ENCODE data around the gene C15orf61.

The C15orf61 gene

GRCh38 chr15:67533873-67534272, 12.9 kb downstream of the C15orf61 start:
- no peak overlapping the region for H3K27ac ChIP-seq (ENCODE audit: low read depth, low read length)

GRCh38 chr15:67534360-67534759, 13.4 kb downstream of the C15orf61 start:
- Histone ChIP-seq H3K4me3 (ENCODE audit: low read depth in 1 of 5, low read length in 5 of 5) (no peak overlapping the region), H3K4me1 (ENCODE audit: control insufficient read depth in 5 of 5, insufficient read depth in 5 of 5, low read length in 5 of 5) (no peaks in the 10 kb centered on the region), H3K9ac (ENCODE audit: low read length in 5 of 5) (no peak overlapping the region), H3K27ac (ENCODE audit: low read depth, low read length) (no peak overlapping the region), H3K9me3 (ENCODE audit: control insufficient read depth in 5 of 5, low read length in 5 of 5) (no peaks in the 10 kb centered on the region), H3K36me3 (ENCODE audit: control insufficient read depth in 5 of 5, insufficient read depth in 5 of 5, low read length in 5 of 5) (no peaks in the 10 kb centered on the region), H3K27me3 (ENCODE audit: control insufficient read depth in 5 of 5, insufficient read depth in 4 of 5, low read length in 5 of 5) (no peaks in the 10 kb centered on the region)

More at GRCh38 chr15:67533873-67534272, 12.9 kb downstream of the C15orf61 start:
- H3K36me3 ChIP-seq (ENCODE audit: control insufficient read depth in 5 of 5, insufficient read depth in 5 of 5, low read length in 5 of 5) = no peaks in the 10 kb centered on the region
- no peaks in the 10 kb centered on the region for H3K4me1 ChIP-seq (ENCODE audit: control insufficient read depth in 5 of 5, insufficient read depth in 5 of 5, low read length in 5 of 5)
- H3K9me3 ChIP-seq (ENCODE audit: control insufficient read depth in 5 of 5, low read length in 5 of 5) = no peaks in the 10 kb centered on the region
- H3K27me3 ChIP-seq (ENCODE audit: control insufficient read depth in 5 of 5, insufficient read depth in 4 of 5, low read length in 5 of 5) = no peaks in the 10 kb centered on the region
- H3K9ac ChIP-seq (ENCODE audit: low read length in 5 of 5) = no peak overlapping the region
- no peak overlapping the region for H3K4me3 ChIP-seq (ENCODE audit: low read depth in 1 of 5, low read length in 5 of 5)

- Histone ChIP-seq H3K9ac (ENCODE audit: low read length in 5 of 5) (no peak overlapping the region), H3K4me3 (ENCODE audit: low read depth in 1 of 5, low read length in 5 of 5) (no peak overlapping the region), H3K36me3 (ENCODE audit: control insufficient read depth in 5 of 5, insufficient read depth in 5 of 5, low read length in 5 of 5) (no peaks in the 10 kb centered on the region), H3K27ac (ENCODE audit: low read depth, low read length) (no peak overlapping the region), H3K4me1 (ENCODE audit: control insufficient read depth in 5 of 5, insufficient read depth in 5 of 5, low read length in 5 of 5) (peaks cover 0 to 8% (median 4%) of the 10 kb centered on the region in 5 donors), H3K9me3 (ENCODE audit: control insufficient read depth in 5 of 5, low read length in 5 of 5) (no peaks in the 10 kb centered on the region), H3K27me3 (ENCODE audit: control insufficient read depth in 5 of 5, insufficient read depth in 4 of 5, low read length in 5 of 5) (no peaks in the 10 kb centered on the region)
These were observed 16.8 kb downstream of the C15orf61 start for GRCh38 chr15:67537771-67538170.

- Histone ChIP-seq H3K36me3 (ENCODE audit: control insufficient read depth in 5 of 5, insufficient read depth in 5 of 5, low read length in 5 of 5) (peaks cover 0 to 12% (median 8%) of the 10 kb centered on the region in 5 donors), H3K27me3 (ENCODE audit: control insufficient read depth in 5 of 5, insufficient read depth in 4 of 5, low read length in 5 of 5) (no peaks in the 10 kb centered on the region), H3K27ac (ENCODE audit: low read depth, low read length) (peak within 1 kb of the TSS; percentile 79), H3K4me1 (ENCODE audit: control insufficient read depth in 5 of 5, insufficient read depth in 5 of 5, low read length in 5 of 5) (peaks cover 0 to 25% (median 22%) of the 10 kb centered on the region in 5 donors), H3K9ac (ENCODE audit: low read length in 5 of 5) (peak within 1 kb of the TSS; percentile 67 to 98 (median 91)), H3K9me3 (ENCODE audit: control insufficient read depth in 5 of 5, low read length in 5 of 5) (no peaks in the 10 kb centered on the region), H3K4me3 (ENCODE audit: low read depth in 1 of 5, low read length in 5 of 5) (peak within 1 kb of the TSS; percentile 95 to 99 (median 96))
These were observed 21.8 kb downstream of the C15orf61 start, which contains the start of gene MAP2K5 for GRCh38 chr15:67542420-67543347. MAP2K5 (plus strand) TSS chr15:67542703; CDS start chr15:67543336, 633 bp downstream.

- Histone ChIP-seq H3K27ac (ENCODE audit: low read depth, low read length) (peak overlapping the region; percentile 79), H3K9ac (ENCODE audit: low read length in 5 of 5) (peak overlapping the region; percentile 67 to 98 (median 91)), H3K4me3 (ENCODE audit: low read depth in 1 of 5, low read length in 5 of 5) (peak overlapping the region; percentile 87 to 99 (median 95)), H3K27me3 (ENCODE audit: control insufficient read depth in 5 of 5, insufficient read depth in 4 of 5, low read length in 5 of 5) (no peaks in the 10 kb centered on the region), H3K36me3 (ENCODE audit: control insufficient read depth in 5 of 5, insufficient read depth in 5 of 5, low read length in 5 of 5) (peaks cover 0 to 12% (median 8%) of the 10 kb centered on the region in 5 donors), H3K9me3 (ENCODE audit: control insufficient read depth in 5 of 5, low read length in 5 of 5) (no peaks in the 10 kb centered on the region), H3K4me1 (ENCODE audit: control insufficient read depth in 5 of 5, insufficient read depth in 5 of 5, low read length in 5 of 5) (peaks cover 0 to 25% (median 22%) of the 10 kb centered on the region in 5 donors)
These were observed 22.4 kb downstream of the C15orf61 start for GRCh38 chr15:67543348-67543718.

GRCh38 chr15:67544475-67544874, 23.5 kb downstream of the C15orf61 start:
- H3K9me3 ChIP-seq (ENCODE audit: control insufficient read depth in 5 of 5, low read length in 5 of 5) = no peaks in the 10 kb centered on the region
- H3K9ac ChIP-seq (ENCODE audit: low read length in 5 of 5) = no peak overlapping the region
- peaks cover 0 to 28% (median 28%) of the 10 kb centered on the region in 5 donors for H3K4me1 ChIP-seq (ENCODE audit: control insufficient read depth in 5 of 5, insufficient read depth in 5 of 5, low read length in 5 of 5)
- no peaks in the 10 kb centered on the region for H3K27me3 ChIP-seq (ENCODE audit: control insufficient read depth in 5 of 5, insufficient read depth in 4 of 5, low read length in 5 of 5)
- H3K36me3 ChIP-seq (ENCODE audit: control insufficient read depth in 5 of 5, insufficient read depth in 5 of 5, low read length in 5 of 5) = peaks cover 0 to 12% (median 8%) of the 10 kb centered on the region in 5 donors
- H3K27ac ChIP-seq (ENCODE audit: low read depth, low read length) = peak overlapping the region; percentile 16
- no peak overlapping the region for H3K4me3 ChIP-seq (ENCODE audit: low read depth in 1 of 5, low read length in 5 of 5)

GRCh38 chr15:67545864-67546263, 24.9 kb downstream of the C15orf61 start:
- H3K27ac ChIP-seq (ENCODE audit: low read depth, low read length) = no peak overlapping the region
- H3K27me3 ChIP-seq (ENCODE audit: control insufficient read depth in 5 of 5, insufficient read depth in 4 of 5, low read length in 5 of 5) = no peaks in the 10 kb centered on the region
- no peaks in the 10 kb centered on the region for H3K9me3 ChIP-seq (ENCODE audit: control insufficient read depth in 5 of 5, low read length in 5 of 5)
- no peak overlapping the region for H3K9ac ChIP-seq (ENCODE audit: low read length in 5 of 5)
- H3K4me3 ChIP-seq (ENCODE audit: low read depth in 1 of 5, low read length in 5 of 5) = no peak overlapping the region
- peaks cover 0 to 28% (median 28%) of the 10 kb centered on the region in 5 donors for H3K4me1 ChIP-seq (ENCODE audit: control insufficient read depth in 5 of 5, insufficient read depth in 5 of 5, low read length in 5 of 5)
- peaks cover 5 to 16% (median 11%) of the 10 kb centered on the region in 5 donors for H3K36me3 ChIP-seq (ENCODE audit: control insufficient read depth in 5 of 5, insufficient read depth in 5 of 5, low read length in 5 of 5)

- no peak overlapping the region for H3K9ac ChIP-seq (ENCODE audit: low read length in 5 of 5)
These were observed 26.1 kb downstream of the C15orf61 start for GRCh38 chr15:67547064-67547463.

GRCh38 chr15:67547836-67548235, 26.9 kb downstream of the C15orf61 start:
- H3K27ac ChIP-seq (ENCODE audit: low read depth, low read length) = no peak overlapping the region
- H3K36me3 ChIP-seq (ENCODE audit: control insufficient read depth in 5 of 5, insufficient read depth in 5 of 5, low read length in 5 of 5) = peaks cover 8 to 27% (median 16%) of the 10 kb centered on the region in 5 donors
- H3K9ac ChIP-seq (ENCODE audit: low read length in 5 of 5) = no peak overlapping the region
- H3K4me1 ChIP-seq (ENCODE audit: control insufficient read depth in 5 of 5, insufficient read depth in 5 of 5, low read length in 5 of 5) = peaks cover 0 to 23% (median 19%) of the 10 kb centered on the region in 5 donors
- no peaks in the 10 kb centered on the region for H3K27me3 ChIP-seq (ENCODE audit: control insufficient read depth in 5 of 5, insufficient read depth in 4 of 5, low read length in 5 of 5)
- no peaks in the 10 kb centered on the region for H3K9me3 ChIP-seq (ENCODE audit: control insufficient read depth in 5 of 5, low read length in 5 of 5)
- H3K4me3 ChIP-seq (ENCODE audit: low read depth in 1 of 5, low read length in 5 of 5) = no peak overlapping the region

More at GRCh38 chr15:67547064-67547463, 26.1 kb downstream of the C15orf61 start:
- Histone ChIP-seq H3K27me3 (ENCODE audit: control insufficient read depth in 5 of 5, insufficient read depth in 4 of 5, low read length in 5 of 5) (no peaks in the 10 kb centered on the region), H3K36me3 (ENCODE audit: control insufficient read depth in 5 of 5, insufficient read depth in 5 of 5, low read length in 5 of 5) (peaks cover 6 to 24% (median 16%) of the 10 kb centered on the region in 5 donors), H3K27ac (ENCODE audit: low read depth, low read length) (no peak overlapping the region), H3K9me3 (ENCODE audit: control insufficient read depth in 5 of 5, low read length in 5 of 5) (no peaks in the 10 kb centered on the region), H3K4me1 (ENCODE audit: control insufficient read depth in 5 of 5, insufficient read depth in 5 of 5, low read length in 5 of 5) (peaks cover 0 to 25% (median 20%) of the 10 kb centered on the region in 5 donors), H3K4me3 (ENCODE audit: low read depth in 1 of 5, low read length in 5 of 5) (no peak overlapping the region)

GRCh38 chr15:67548236-67548852, 27.4 kb downstream of the C15orf61 start:
- Histone ChIP-seq H3K27ac (ENCODE audit: low read depth, low read length) (no peak overlapping the region), H3K4me3 (ENCODE audit: low read depth in 1 of 5, low read length in 5 of 5) (no peak overlapping the region), H3K9ac (ENCODE audit: low read length in 5 of 5) (no peak overlapping the region), H3K36me3 (ENCODE audit: control insufficient read depth in 5 of 5, insufficient read depth in 5 of 5, low read length in 5 of 5) (peaks cover 8 to 27% (median 16%) of the 10 kb centered on the region in 5 donors), H3K9me3 (ENCODE audit: control insufficient read depth in 5 of 5, low read length in 5 of 5) (no peaks in the 10 kb centered on the region), H3K4me1 (ENCODE audit: control insufficient read depth in 5 of 5, insufficient read depth in 5 of 5, low read length in 5 of 5) (peaks cover 0 to 18% (median 14%) of the 10 kb centered on the region in 5 donors), H3K27me3 (ENCODE audit: control insufficient read depth in 5 of 5, insufficient read depth in 4 of 5, low read length in 5 of 5) (no peaks in the 10 kb centered on the region)

All from subcutaneous abdominal adipose tissue (tissue), 5 donors.